ENCODE data around the gene CCL1. TPM values are rescaled to one million over a fixed set of nuclear protein-coding genes. Genes with fewer than 3 reads are reported as not detected.

The CCL1 gene
- polyA plus RNA-seq, 3 donors = not detected

DNA sequence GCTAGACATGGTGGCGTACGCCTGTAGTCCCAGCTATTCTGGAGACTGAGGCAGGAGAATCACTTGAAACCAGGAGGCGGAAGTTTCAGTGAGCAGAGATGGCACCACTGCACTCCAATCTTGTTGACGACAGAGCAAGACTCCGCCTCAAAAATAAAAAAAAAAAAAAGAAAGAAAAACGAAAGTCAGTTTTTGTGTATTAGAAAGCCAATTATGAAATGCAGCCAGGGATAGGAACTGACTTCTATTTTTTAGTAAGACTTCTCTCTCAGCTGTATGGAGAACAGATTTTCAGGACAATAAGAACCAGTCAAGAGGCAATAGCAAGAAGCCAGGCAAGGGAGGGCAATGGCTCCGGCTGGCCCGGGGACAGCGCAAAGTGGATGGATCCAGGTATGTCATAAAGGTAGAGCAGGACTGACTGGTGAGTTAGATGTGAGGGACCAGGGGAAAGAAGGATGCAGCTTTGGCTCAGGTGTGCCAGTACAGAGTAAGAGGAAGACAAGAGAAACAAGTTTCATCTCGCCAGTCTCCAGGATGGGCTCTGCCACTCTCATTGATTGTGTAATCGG is 12.5 kb upstream of the CCL1 start:
- no peaks in the 10 kb centered on the region for H3K79me2 ChIP-seq (ENCODE audit: insufficient read depth, low read length)
- H3K4me3 ChIP-seq (replicated peaks in 1 of 3; ENCODE audit: low read depth in 2 of 3, low read length in 3 of 3) = no peak overlapping the region
- H3K36me3 ChIP-seq (replicated peaks in 1 of 2; ENCODE audit: control insufficient read depth in 1 of 2, insufficient read depth in 2 of 2, low read length in 2 of 2) = no peaks in the 10 kb centered on the region
- H2AFZ ChIP-seq (ENCODE audit: insufficient read depth, low read depth, low read length, poor library complexity, severe bottlenecking) = no peak overlapping the region
- DNase-seq = peak in 1 of 3 donors; percentile 44
- peak overlapping the region in 1 of 2 donors; percentile 77 for H3K27ac ChIP-seq (ENCODE audit: low read depth in 1 of 2, low read length in 2 of 2)
- Mint-ChIP-seq H3K4me3 (peak overlapping the region in 1 of 2 donors; percentile 59), H3K36me3 (peaks cover 0 to 2% of the 10 kb centered on the region in 2 donors), H3K4me1 (peaks cover 46% of the 10 kb centered on the region), H3K27me3 (ENCODE audit: low read depth in 3 of 3) (peaks cover 0 to 2% (median 0%) of the 10 kb centered on the region in 3 donors), H3K9me3 (peaks cover 0 to 2% (median 0%) of the 10 kb centered on the region in 7 donors), H3K27ac (peak overlapping the region; percentile 42 to 89 (median 83))
- H3K27me3 ChIP-seq (ENCODE audit: control insufficient read depth in 2 of 2, insufficient read depth in 2 of 2, low read length in 2 of 2) = no peaks in the 10 kb centered on the region
- H3K4me2 ChIP-seq (replicated peaks; ENCODE audit: extremely low read depth, low read length, poor library complexity, severe bottlenecking) = no peak overlapping the region
- no peaks in the 10 kb centered on the region for H3K9me3 ChIP-seq (replicated peaks in 1 of 2; ENCODE audit: control insufficient read depth in 1 of 2, insufficient read depth in 1 of 2, low read length in 2 of 2)
- intact Hi-C loops (cut with micrococcal nuclease) = no loop called here
- peaks cover 67 to 71% of the 10 kb centered on the region in 2 donors for H3K4me1 ChIP-seq (ENCODE audit: control insufficient read depth in 1 of 2, insufficient read depth in 2 of 2, low read length in 2 of 2)
- H3K9ac ChIP-seq (ENCODE audit: insufficient read depth, low read length, poor library complexity, severe bottlenecking) = no peak overlapping the region
- no peak for TF ChIP-seq CTCF (IDR thresholded peaks at IDR 0.05)
- no peaks in the 10 kb centered on the region for H4K20me1 ChIP-seq (ENCODE audit: insufficient read depth, low read length)
- 95% methylated on average over 6 of the region's 11 CpGs for WGBS (ENCODE audit: insufficient coverage)

GRCh38 chr17:34374457-34374856 is 11.4 kb upstream of the CCL1 start:
- DNase-seq = no peak
- Mint-ChIP-seq H3K4me3 (no peak overlapping the region), H3K4me1 (peaks cover 46% of the 10 kb centered on the region), H3K9me3 (peaks cover 0 to 2% (median 0%) of the 10 kb centered on the region in 7 donors), H3K27ac (peak overlapping the region in 1 of 7 donors; percentile 58), H3K36me3 (peaks cover 0 to 2% of the 10 kb centered on the region in 2 donors), H3K27me3 (ENCODE audit: low read depth in 3 of 3) (peaks cover 0 to 2% (median 0%) of the 10 kb centered on the region in 3 donors)
- Histone ChIP-seq H3K9ac (ENCODE audit: insufficient read depth, low read length, poor library complexity, severe bottlenecking) (no peak overlapping the region), H4K20me1 (ENCODE audit: insufficient read depth, low read length) (no peaks in the 10 kb centered on the region), H3K4me2 (replicated peaks; ENCODE audit: extremely low read depth, low read length, poor library complexity, severe bottlenecking) (no peak overlapping the region), H3K27me3 (ENCODE audit: control insufficient read depth in 2 of 2, insufficient read depth in 2 of 2, low read length in 2 of 2) (no peaks in the 10 kb centered on the region), H3K9me3 (replicated peaks in 1 of 2; ENCODE audit: control insufficient read depth in 1 of 2, insufficient read depth in 1 of 2, low read length in 2 of 2) (no peaks in the 10 kb centered on the region), H3K36me3 (replicated peaks in 1 of 2; ENCODE audit: control insufficient read depth in 1 of 2, insufficient read depth in 2 of 2, low read length in 2 of 2) (no peaks in the 10 kb centered on the region), H3K4me1 (ENCODE audit: control insufficient read depth in 1 of 2, insufficient read depth in 2 of 2, low read length in 2 of 2) (peaks cover 75 to 79% of the 10 kb centered on the region in 2 donors), H2AFZ (ENCODE audit: insufficient read depth, low read depth, low read length, poor library complexity, severe bottlenecking) (no peak overlapping the region), H3K79me2 (ENCODE audit: insufficient read depth, low read length) (no peaks in the 10 kb centered on the region), H3K27ac (ENCODE audit: low read depth in 1 of 2, low read length in 2 of 2) (no peak overlapping the region), H3K4me3 (replicated peaks in 1 of 3; ENCODE audit: low read depth in 2 of 3, low read length in 3 of 3) (no peak overlapping the region)
- intact Hi-C loops (cut with micrococcal nuclease) = no loop called here
- 100% methylated on average over 3 of the region's 5 CpGs for WGBS (ENCODE audit: insufficient coverage)
- TF ChIP-seq CTCF (IDR thresholded peaks at IDR 0.05) = no peak

Data from CD14-positive monocyte (primary cell).